ENCODE measurements around the gene AGL.

- TF ChIP-seq CTCF (IDR thresholded peaks at IDR 0.05), result no peak
- TF ChIP-seq POLR2A (IDR thresholded peaks at IDR 0.05), result no peak
- TF ChIP-seq POLR2AphosphoS5 (IDR thresholded peaks at IDR 0.05), result no peak
- TF ChIP-seq EP300 (IDR thresholded peaks at IDR 0.05; ENCODE audit: low read depth), result no peak
These were observed 38.4 kb upstream of the AGL start for GRCh38 chr1:99811747-99812146.
